BE2C (cell line): ENCODE results near the gene TMEM82.

Source experiments
- DNase-seq: peaks from one replicate; pipeline ENCODE4 v3.0.0-alpha.2; 2020
- H3K27me3 ChIP-seq: fragments of 250-450 bp; sonication (Bioruptor Pico); 2 replicates; pipeline ENCODE4 v1.5.1; 2020; ENCODE audit warnings: mild to moderate bottlenecking
- H3K36me3 ChIP-seq: fragments of 250-450 bp; sonication (Bioruptor Pico); 2 replicates; pipeline ENCODE4 v1.5.1; 2020; ENCODE audit warnings: mild to moderate bottlenecking
- H3K4me1 ChIP-seq: fragments of 250-450 bp; sonication (Bioruptor Pico); 2 replicates; pipeline ENCODE4 v1.5.1; 2020
- H3K4me3 ChIP-seq: 2 replicates; pipeline ENCODE4 v1.5.1; 2011; ENCODE audit warnings: low read depth, low read length
- H3K9me3 ChIP-seq: fragments of 250-450 bp; sonication (Bioruptor Pico); 2 replicates; pipeline ENCODE4 v1.5.1; 2020
- CTCF ChIP-seq: IDR thresholded peaks from 2 replicates; pipeline ENCODE4 v1.5.1; 2012; ENCODE audit warnings: mild to moderate bottlenecking, low read depth, low read length

Gene TMEM82

GRCh38 chr1:15731735-15732685 lies 10.3 kb upstream of the TMEM82 start:
- TF ChIP-seq CTCF = no peak
- no peaks in the 10 kb centered on the region for H3K9me3 ChIP-seq
- peaks cover 3% of the 10 kb centered on the region; the same call in 1 of the 2 replicates for H3K36me3 ChIP-seq
- no peak overlapping the region for H3K4me3 ChIP-seq
- no peak for DNase-seq
- H3K4me1 ChIP-seq = no peaks in the 10 kb centered on the region
- no peaks in the 10 kb centered on the region for H3K27me3 ChIP-seq

DNA sequence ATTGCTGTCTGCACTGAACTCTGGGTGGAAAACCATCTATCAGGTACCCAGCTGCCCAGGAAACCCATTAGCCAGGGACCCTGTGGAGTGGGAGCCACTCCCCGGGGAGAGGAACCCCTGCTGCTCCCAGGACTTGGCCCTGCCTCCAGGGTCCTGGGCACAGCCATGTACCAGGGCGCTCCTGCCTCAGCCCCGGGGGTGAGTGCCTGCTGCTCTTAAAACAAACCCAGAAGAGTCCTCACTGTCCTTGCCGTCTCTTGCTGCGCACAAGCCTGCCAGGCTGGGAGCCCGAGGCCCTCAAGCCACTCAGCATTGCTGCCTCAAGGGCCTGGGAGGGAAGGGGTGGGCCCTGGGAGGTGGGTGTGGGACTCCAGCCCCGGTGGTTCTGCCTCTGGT lies 9.6 kb upstream of the TMEM82 start:
- TF ChIP-seq CTCF = no peak
- Histone ChIP-seq H3K9me3 (no peaks in the 10 kb centered on the region), H3K36me3 (peaks cover 3% of the 10 kb centered on the region; the same call in 1 of the 2 replicates), H3K4me1 (no peaks in the 10 kb centered on the region), H3K27me3 (no peaks in the 10 kb centered on the region), H3K4me3 (no peak overlapping the region)
- no peak for DNase-seq

DNA sequence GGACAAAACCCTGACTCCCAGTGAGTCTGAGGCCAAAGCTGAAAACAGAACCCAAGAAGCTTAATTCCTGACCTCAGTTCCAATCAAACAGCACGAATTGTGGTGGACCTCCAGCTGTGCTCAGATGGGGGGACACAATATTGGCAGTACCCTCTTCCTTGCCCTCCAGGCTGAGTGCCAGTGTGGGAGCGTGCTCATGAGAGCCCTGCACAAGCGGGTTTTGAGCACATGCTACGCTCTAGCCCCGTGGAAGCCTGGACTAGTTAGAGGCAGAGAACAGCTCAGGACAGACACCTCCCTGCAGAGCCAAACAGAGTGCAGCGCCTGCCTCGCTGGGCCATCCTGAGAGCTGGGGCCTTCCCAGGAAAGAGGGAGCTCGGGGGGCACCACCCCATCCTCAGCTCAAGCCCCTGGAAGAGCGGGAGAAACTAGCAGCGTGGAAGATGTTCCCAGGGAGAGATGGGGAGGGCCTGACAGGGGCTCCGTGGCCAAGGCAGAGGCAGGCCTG lies 9.0 kb upstream of the TMEM82 start:
- TF ChIP-seq CTCF = no peak
- Histone ChIP-seq H3K27me3 (no peaks in the 10 kb centered on the region), H3K9me3 (no peaks in the 10 kb centered on the region), H3K4me3 (no peak overlapping the region), H3K4me1 (no peaks in the 10 kb centered on the region), H3K36me3 (peaks cover 3% of the 10 kb centered on the region; the same call in 1 of the 2 replicates)
- DNase-seq = no peak

GRCh38 chr1:15733726-15734226 lies 8.5 kb upstream of the TMEM82 start:
- no peaks in the 10 kb centered on the region for H3K4me1 ChIP-seq
- no peak for TF ChIP-seq CTCF
- DNase-seq = no peak
- H3K27me3 ChIP-seq = no peaks in the 10 kb centered on the region
- no peak overlapping the region for H3K4me3 ChIP-seq
- H3K9me3 ChIP-seq = no peaks in the 10 kb centered on the region
- peaks cover 3% of the 10 kb centered on the region; the same call in 1 of the 2 replicates for H3K36me3 ChIP-seq

DNA sequence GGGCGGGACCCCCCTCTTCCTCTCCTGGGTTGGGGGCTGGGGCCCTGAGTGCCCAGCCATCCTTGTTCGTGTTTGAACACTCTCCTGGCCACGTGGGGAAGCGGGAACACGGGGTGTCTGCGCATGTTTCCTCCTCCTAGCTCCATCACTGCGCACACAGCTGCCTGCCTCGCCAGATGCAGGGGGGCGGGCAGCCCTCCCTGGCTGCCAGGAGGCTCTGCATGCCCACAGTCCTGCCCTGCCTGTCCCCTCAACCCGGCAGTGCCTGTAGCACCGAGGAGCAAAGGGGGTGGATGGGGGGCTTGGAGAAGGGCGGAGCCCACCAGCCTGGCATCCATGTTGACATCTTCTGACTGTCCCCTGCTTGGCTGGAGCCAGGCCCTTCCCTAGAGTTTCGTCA lies 8.0 kb upstream of the TMEM82 start:
- Histone ChIP-seq H3K9me3 (no peaks in the 10 kb centered on the region), H3K36me3 (peaks cover 3% of the 10 kb centered on the region; the same call in 1 of the 2 replicates), H3K4me3 (no peak overlapping the region), H3K4me1 (no peaks in the 10 kb centered on the region), H3K27me3 (no peaks in the 10 kb centered on the region)
- TF ChIP-seq CTCF = no peak
- DNase-seq = no peak

DNA sequence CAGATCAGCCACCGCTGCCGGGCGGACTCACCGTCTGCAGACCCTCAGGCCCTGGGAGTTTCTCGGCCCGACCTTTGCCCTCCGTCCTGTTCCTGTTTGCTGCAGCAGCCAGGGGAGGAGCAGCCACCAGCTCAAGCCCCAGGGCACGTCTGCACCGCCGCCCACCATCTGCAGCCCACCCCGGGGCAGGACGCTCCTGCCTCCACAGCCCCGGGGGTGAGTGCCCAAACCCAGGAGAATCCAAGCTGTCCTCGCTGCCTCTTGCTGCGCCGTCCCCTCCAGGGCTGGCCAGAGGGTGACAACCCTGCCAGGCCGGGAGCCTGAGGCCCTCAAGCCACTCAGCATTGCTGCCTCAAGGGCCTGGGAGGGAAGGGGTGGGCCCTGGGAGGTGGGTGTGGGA lies 7.4 kb upstream of the TMEM82 start:
- no peaks in the 10 kb centered on the region for H3K27me3 ChIP-seq
- no peak overlapping the region for H3K4me3 ChIP-seq
- DNase-seq = no peak
- peaks cover 3% of the 10 kb centered on the region; the same call in 1 of the 2 replicates for H3K36me3 ChIP-seq
- no peaks in the 10 kb centered on the region for H3K4me1 ChIP-seq
- TF ChIP-seq CTCF = no peak
- no peaks in the 10 kb centered on the region for H3K9me3 ChIP-seq
